ENCODE data around the gene GOLGA8K. TPM values are rescaled to one million over a fixed set of nuclear protein-coding genes. Genes with fewer than 3 reads are reported as not detected.
"Not testable (repeated sequence)": the region's sequence is repeated elsewhere in the genome, so short reads cannot be mapped to it uniquely, and the experiment has no call there.

Gene GOLGA8K
- total RNA-seq, 2 donors from 2014 or later: 0.20 to 0.91 TPM

- not testable (repeated sequence) for H3K4me1 ChIP-seq (ENCODE audit: control insufficient read depth, insufficient read depth, low read length); H3K27me3 Mint-ChIP-seq (ENCODE audit: insufficient read depth); H3K9ac ChIP-seq (ENCODE audit: extremely low read depth, low read length, poor library complexity, severe bottlenecking); H3K4me3 Mint-ChIP-seq; H3K4me3 ChIP-seq (ENCODE audit: low read length); H3K27ac ChIP-seq (ENCODE audit: low read depth, low read length); H3K9me3 Mint-ChIP-seq; H3K27me3 ChIP-seq (ENCODE audit: control insufficient read depth, insufficient read depth, low read length, poor library complexity, severe bottlenecking); H3K27ac Mint-ChIP-seq; H3K9me3 ChIP-seq (ENCODE audit: control insufficient read depth, low read length); H3K36me3 Mint-ChIP-seq (ENCODE audit: low read depth); DNase-seq; H3K36me3 ChIP-seq (ENCODE audit: control insufficient read depth, insufficient read depth, low read length); H3K4me1 Mint-ChIP-seq
- 100% methylated on average over 1 of the region's 8 CpGs; no CpG with 5 or more reads in 1 of the 2 experiments for WGBS, 2 experiments (ENCODE audit: insufficient coverage in 1 of 2, insufficient read length in 1 of 2)
Measured at GRCh38 chr15:32363449-32363848, 39.6 kb downstream of the GOLGA8K start.

- H3K4me1 ChIP-seq (ENCODE audit: control insufficient read depth, insufficient read depth, low read length); DNase-seq; H3K36me3 ChIP-seq (ENCODE audit: control insufficient read depth, insufficient read depth, low read length); H3K9ac ChIP-seq (ENCODE audit: extremely low read depth, low read length, poor library complexity, severe bottlenecking); H3K4me3 Mint-ChIP-seq; H3K36me3 Mint-ChIP-seq (ENCODE audit: low read depth); H3K27ac Mint-ChIP-seq; H3K27ac ChIP-seq (ENCODE audit: low read depth, low read length); H3K27me3 ChIP-seq (ENCODE audit: control insufficient read depth, insufficient read depth, low read length, poor library complexity, severe bottlenecking); H3K4me3 ChIP-seq (ENCODE audit: low read length); H3K9me3 Mint-ChIP-seq; H3K27me3 Mint-ChIP-seq (ENCODE audit: insufficient read depth); H3K4me1 Mint-ChIP-seq; H3K9me3 ChIP-seq (ENCODE audit: control insufficient read depth, low read length): not testable (repeated sequence)
- WGBS, 2 experiments (ENCODE audit: insufficient coverage in 1 of 2, insufficient read length in 1 of 2): 100% methylated on average over 2 of the region's 4 CpGs; no CpG with 5 or more reads in 1 of the 2 experiments
Measured at GRCh38 chr15:32361662-32362061, 41.4 kb downstream of the GOLGA8K start.

- H3K9me3 Mint-ChIP-seq; H3K4me1 ChIP-seq (ENCODE audit: control insufficient read depth, insufficient read depth, low read length); H3K9me3 ChIP-seq (ENCODE audit: control insufficient read depth, low read length); H3K9ac ChIP-seq (ENCODE audit: extremely low read depth, low read length, poor library complexity, severe bottlenecking); DNase-seq; H3K27me3 ChIP-seq (ENCODE audit: control insufficient read depth, insufficient read depth, low read length, poor library complexity, severe bottlenecking); H3K4me3 Mint-ChIP-seq; H3K27ac ChIP-seq (ENCODE audit: low read depth, low read length); H3K27ac Mint-ChIP-seq; H3K36me3 Mint-ChIP-seq (ENCODE audit: low read depth); H3K36me3 ChIP-seq (ENCODE audit: control insufficient read depth, insufficient read depth, low read length); H3K4me3 ChIP-seq (ENCODE audit: low read length); H3K27me3 Mint-ChIP-seq (ENCODE audit: insufficient read depth); H3K4me1 Mint-ChIP-seq: not testable (repeated sequence)
- 100% methylated on average over 1 of the region's 1 CpG; no CpG with 5 or more reads in 1 of the 2 experiments for WGBS, 2 experiments (ENCODE audit: insufficient coverage in 1 of 2, insufficient read length in 1 of 2)
Measured at GRCh38 chr15:32358462-32358861, 44.6 kb downstream of the GOLGA8K start.

DNA sequence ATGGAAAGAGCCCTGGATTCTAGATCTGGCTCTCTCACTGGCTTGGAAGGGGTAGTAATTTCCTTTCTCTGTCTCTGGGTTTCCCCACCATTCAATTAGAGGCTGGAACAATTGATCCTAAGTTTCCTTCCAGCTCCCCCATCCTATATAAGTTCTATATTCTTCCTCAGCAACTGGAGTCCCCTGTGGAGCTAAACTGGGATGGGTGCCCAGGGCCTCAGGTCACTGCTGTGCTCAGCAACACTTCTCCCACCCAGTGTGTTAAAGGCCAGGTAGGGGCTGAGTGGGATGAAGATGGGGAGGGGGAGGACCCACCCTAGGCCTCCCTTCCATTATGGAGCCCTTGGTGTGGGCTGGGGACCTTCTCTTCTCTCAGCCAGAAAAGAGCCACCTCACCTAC, 46.2 kb downstream of the GOLGA8K start:
- not testable (repeated sequence) for H3K9me3 ChIP-seq (ENCODE audit: control insufficient read depth, low read length); DNase-seq; H3K27me3 ChIP-seq (ENCODE audit: control insufficient read depth, insufficient read depth, low read length, poor library complexity, severe bottlenecking); H3K36me3 ChIP-seq (ENCODE audit: control insufficient read depth, insufficient read depth, low read length); H3K27me3 Mint-ChIP-seq (ENCODE audit: insufficient read depth); H3K4me1 Mint-ChIP-seq; H3K4me3 Mint-ChIP-seq; H3K9me3 Mint-ChIP-seq; H3K36me3 Mint-ChIP-seq (ENCODE audit: low read depth); H3K27ac ChIP-seq (ENCODE audit: low read depth, low read length); H3K4me1 ChIP-seq (ENCODE audit: control insufficient read depth, insufficient read depth, low read length); H3K27ac Mint-ChIP-seq; H3K9ac ChIP-seq (ENCODE audit: extremely low read depth, low read length, poor library complexity, severe bottlenecking); H3K4me3 ChIP-seq (ENCODE audit: low read length)

DNA sequence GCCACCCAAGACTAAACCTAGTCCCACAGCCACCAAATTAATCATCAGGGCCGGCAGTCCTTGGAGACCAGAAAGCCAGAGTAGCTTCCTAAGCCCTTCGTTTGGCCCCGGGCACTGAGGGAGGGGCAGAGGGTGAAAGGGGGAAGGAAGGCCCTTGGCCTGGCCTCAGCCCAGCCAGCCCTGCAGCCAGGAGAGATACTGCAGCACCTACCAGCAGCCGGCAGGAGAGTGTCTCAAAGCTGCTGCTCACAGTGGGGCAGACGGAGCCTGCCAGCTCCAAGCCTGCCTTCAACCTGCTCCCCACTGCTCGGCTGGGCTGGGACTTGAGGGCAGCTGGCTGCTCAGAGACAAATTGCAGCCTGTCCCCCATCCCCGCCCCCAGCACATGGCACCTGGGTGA, 50.3 kb downstream of the GOLGA8K start:
- DNase-seq; H3K27me3 ChIP-seq (ENCODE audit: control insufficient read depth, insufficient read depth, low read length, poor library complexity, severe bottlenecking); H3K27ac Mint-ChIP-seq; H3K9me3 Mint-ChIP-seq; H3K36me3 Mint-ChIP-seq (ENCODE audit: low read depth); H3K4me3 Mint-ChIP-seq; H3K4me3 ChIP-seq (ENCODE audit: low read length); H3K9ac ChIP-seq (ENCODE audit: extremely low read depth, low read length, poor library complexity, severe bottlenecking); H3K4me1 Mint-ChIP-seq; H3K9me3 ChIP-seq (ENCODE audit: control insufficient read depth, low read length); H3K36me3 ChIP-seq (ENCODE audit: control insufficient read depth, insufficient read depth, low read length); H3K27me3 Mint-ChIP-seq (ENCODE audit: insufficient read depth); H3K4me1 ChIP-seq (ENCODE audit: control insufficient read depth, insufficient read depth, low read length); H3K27ac ChIP-seq (ENCODE audit: low read depth, low read length): not testable (repeated sequence)
- no CpG with 5 or more reads among the region's 7 CpGs for WGBS, 2 experiments (ENCODE audit: insufficient coverage in 1 of 2, insufficient read length in 1 of 2)

GRCh38 chr15:32350563-32351220, 52.4 kb downstream of the GOLGA8K start:
- DNase-seq; H3K36me3 Mint-ChIP-seq (ENCODE audit: low read depth); H3K4me1 ChIP-seq (ENCODE audit: control insufficient read depth, insufficient read depth, low read length); H3K27ac ChIP-seq (ENCODE audit: low read depth, low read length); H3K4me3 ChIP-seq (ENCODE audit: low read length); H3K27me3 Mint-ChIP-seq (ENCODE audit: insufficient read depth); H3K9me3 ChIP-seq (ENCODE audit: control insufficient read depth, low read length); H3K4me1 Mint-ChIP-seq; H3K4me3 Mint-ChIP-seq; H3K9ac ChIP-seq (ENCODE audit: extremely low read depth, low read length, poor library complexity, severe bottlenecking); H3K36me3 ChIP-seq (ENCODE audit: control insufficient read depth, insufficient read depth, low read length); H3K9me3 Mint-ChIP-seq; H3K27ac Mint-ChIP-seq; H3K27me3 ChIP-seq (ENCODE audit: control insufficient read depth, insufficient read depth, low read length, poor library complexity, severe bottlenecking): not testable (repeated sequence)
- WGBS, 2 experiments (ENCODE audit: insufficient coverage in 1 of 2, insufficient read length in 1 of 2): 72% methylated on average over 2 of the region's 4 CpGs; no CpG with 5 or more reads in 1 of the 2 experiments

DNA sequence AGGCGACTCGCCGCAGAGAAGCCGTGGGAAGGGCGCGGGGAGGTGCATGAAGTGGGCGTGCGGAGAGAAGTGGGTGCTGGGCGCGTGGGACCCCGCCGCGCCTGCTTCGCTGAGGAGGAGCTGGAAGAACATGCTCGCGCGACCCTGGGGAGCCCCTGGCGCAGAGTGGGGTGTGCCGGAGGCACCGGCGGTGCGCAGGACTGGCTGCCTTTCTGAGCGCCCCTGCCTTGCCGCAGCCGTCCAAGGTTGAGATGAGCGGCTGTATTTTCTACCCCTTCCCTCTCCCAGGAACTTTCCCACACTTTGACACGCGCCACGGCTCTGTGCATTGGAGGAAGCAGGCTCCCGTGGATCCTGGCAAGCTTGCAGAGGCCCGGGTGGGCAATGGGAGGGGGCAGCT, 56.1 kb downstream of the GOLGA8K start:
- H3K36me3 Mint-ChIP-seq (ENCODE audit: low read depth); H3K4me1 ChIP-seq (ENCODE audit: control insufficient read depth, insufficient read depth, low read length); H3K9me3 Mint-ChIP-seq; DNase-seq; H3K27ac ChIP-seq (ENCODE audit: low read depth, low read length); H3K27me3 Mint-ChIP-seq (ENCODE audit: insufficient read depth); H3K4me1 Mint-ChIP-seq; H3K9me3 ChIP-seq (ENCODE audit: control insufficient read depth, low read length); H3K9ac ChIP-seq (ENCODE audit: extremely low read depth, low read length, poor library complexity, severe bottlenecking); H3K27me3 ChIP-seq (ENCODE audit: control insufficient read depth, insufficient read depth, low read length, poor library complexity, severe bottlenecking); H3K4me3 Mint-ChIP-seq; H3K36me3 ChIP-seq (ENCODE audit: control insufficient read depth, insufficient read depth, low read length); H3K27ac Mint-ChIP-seq; H3K4me3 ChIP-seq (ENCODE audit: low read length): not testable (repeated sequence)
- WGBS, 2 experiments (ENCODE audit: insufficient coverage in 1 of 2, insufficient read length in 1 of 2): 8% methylated on average over 5 of the region's 31 CpGs; no CpG with 5 or more reads in 1 of the 2 experiments
